IMR-90 (cell line): Measurements from ENCODE around the gene NTRK2. TPM values are rescaled to one million over a fixed set of nuclear protein-coding genes. Genes with fewer than 3 reads are reported as not detected.

Experiments used
- ATAC-seq: fragments of 200-7000 bp; cut with Tn5 transposase; 2 replicates; pipeline ENCODE4 v1.9.1; 2020; ENCODE audit warnings: low read depth, mild to moderate bottlenecking, moderate library complexity
- BruUV-seq: library from RNA; stranded (reverse); fragments of 400-500 nt; replicated peaks from 2 replicates; lab custom pipeline; 2021; lab: Mats Ljungman, UMichigan
- CTCF ChIA-PET: fragments of 300-600 bp; formaldehyde crosslinking; extraction: SDS; loops from one replicate; lab custom pipeline; 2021; ENCODE audit warnings: antibody characterized with exemption; lab: Yijun Ruan, JAX
- POLR2A ChIA-PET: fragments of 300-600 bp; sonication (Branson Sonifier 250); formaldehyde crosslinking; loops from one replicate; lab custom pipeline; 2022; ENCODE audit warnings: antibody characterized with exemption; ENCODE audit not compliant: unreplicated experiment; lab: Charles Lee
- DNase-seq: peaks from one replicate; pipeline ENCODE4 v3.0.0; 2013
- H2AFZ ChIP-seq: replicated peaks from 2 replicates; pipeline ENCODE3; 2013; ENCODE audit warnings: low read length, mild to moderate bottlenecking; ENCODE audit not compliant: poor library complexity
- H2AK5ac ChIP-seq: 2 replicates; pipeline ENCODE4 v1.6.1; 2013; ENCODE audit warnings: low read depth, low read length, inconsistent platforms
- H2AK9ac ChIP-seq: replicated peaks from 2 replicates; pipeline ENCODE3; 2013; ENCODE audit warnings: mild to moderate bottlenecking, low read depth, low read length, moderate library complexity; ENCODE audit not compliant: poor library complexity
- H2BK120ac ChIP-seq: 2 replicates; pipeline ENCODE4 v1.6.1; 2013; ENCODE audit warnings: low read depth, low read length, inconsistent platforms
- H2BK15ac ChIP-seq: 3 replicates; pipeline ENCODE4 v1.6.1; 2013; ENCODE audit warnings: low read depth, low read length, inconsistent platforms
- H2BK20ac ChIP-seq: 2 replicates; pipeline ENCODE4 v1.6.1; 2013; ENCODE audit warnings: low read depth, mild to moderate bottlenecking, inconsistent platforms, low read length, moderate library complexity
- H2BK5ac ChIP-seq: 2 replicates; pipeline ENCODE4 v1.6.1; 2013; ENCODE audit warnings: mild to moderate bottlenecking, low read depth, low read length, inconsistent platforms; ENCODE audit not compliant: poor library complexity, severe bottlenecking
- H3K14ac ChIP-seq: replicated peaks from 2 replicates; pipeline ENCODE4 v1.6.1; 2013; ENCODE audit warnings: low read depth, low read length, inconsistent platforms
- H3K18ac ChIP-seq: 2 replicates; pipeline ENCODE4 v1.6.1; 2013; ENCODE audit warnings: low read depth, low read length, control low read depth
- H3K23ac ChIP-seq: 2 replicates; pipeline ENCODE4 v1.6.1; 2013; ENCODE audit warnings: low read depth, low read length, inconsistent platforms
- H3K27ac ChIP-seq: 2 replicates; pipeline ENCODE4 v1.5.1; 2013; ENCODE audit warnings: mild to moderate bottlenecking, control low read depth, low read length; ENCODE audit not compliant: insufficient read depth
- H3K27me3 ChIP-seq: 2 replicates; pipeline ENCODE4 v1.6.1; 2013; ENCODE audit warnings: low read length; ENCODE audit not compliant: control insufficient read depth, insufficient read depth
- H3K36me3 ChIP-seq: 2 replicates; pipeline ENCODE4 v1.6.1; 2013; ENCODE audit warnings: low read length, mixed read lengths; ENCODE audit not compliant: control insufficient read depth, insufficient read depth
- H3K4ac ChIP-seq: 2 replicates; pipeline ENCODE4 v1.6.1; 2013; ENCODE audit warnings: low read depth, low read length, inconsistent platforms
- H3K4me1 ChIP-seq: 2 replicates; pipeline ENCODE4 v1.6.1; 2013; ENCODE audit warnings: low read length, mixed read lengths; ENCODE audit not compliant: control insufficient read depth, insufficient read depth
- H3K4me2 ChIP-seq: 2 replicates; pipeline ENCODE4 v1.6.1; 2013; ENCODE audit warnings: low read depth, mild to moderate bottlenecking, control low read depth, low read length, moderate library complexity
- H3K4me3 ChIP-seq: 2 replicates; pipeline ENCODE4 v1.5.1; 2013; ENCODE audit warnings: low read depth, mild to moderate bottlenecking, control low read depth, low read length, moderate library complexity; ENCODE audit not compliant: insufficient read depth
- H3K56ac ChIP-seq: 2 replicates; pipeline ENCODE4 v1.6.1; 2013; ENCODE audit warnings: low read length, inconsistent platforms; ENCODE audit not compliant: insufficient read depth; ENCODE audit errors: extremely low read depth
- H3K79me1 ChIP-seq, 2 experiments: 2 replicates each; pipeline ENCODE4 v1.6.1; 2013; ENCODE audit warnings: low read length in 2 of 2, inconsistent platforms in 1 of 2, low read depth in 1 of 2
- H3K9ac ChIP-seq: 2 replicates; pipeline ENCODE4 v1.6.1; 2013; ENCODE audit warnings: low read depth, low read length, control low read depth
- H3K9me1 ChIP-seq: 2 replicates; pipeline ENCODE4 v1.6.1; 2013; ENCODE audit warnings: low read length, inconsistent platforms; ENCODE audit not compliant: insufficient read depth
- H3K9me3 ChIP-seq: 2 replicates; pipeline ENCODE4 v1.6.1; 2013; ENCODE audit warnings: low read length; ENCODE audit not compliant: control insufficient read depth, insufficient read depth
- H4K20me1 ChIP-seq: 2 replicates; pipeline ENCODE4 v1.6.1; 2013; ENCODE audit warnings: low read length, inconsistent platforms; ENCODE audit not compliant: insufficient read depth
- H4K5ac ChIP-seq: 2 replicates; pipeline ENCODE4 v1.6.1; 2013; ENCODE audit warnings: mild to moderate bottlenecking, low read depth, low read length, control low read depth
- H4K8ac ChIP-seq, 2 experiments: 2 replicates each; pipeline ENCODE4 v1.6.1; 2013; ENCODE audit warnings: low read depth in 2 of 2, low read length in 2 of 2, control low read depth in 1 of 2, inconsistent platforms in 1 of 2
- H4K91ac ChIP-seq: 2 replicates; pipeline ENCODE4 v1.6.1; 2013; ENCODE audit warnings: low read depth, low read length, inconsistent platforms; ENCODE audit not compliant: insufficient read depth
- BHLHE40 ChIP-seq: fragments of 150-350 bp; IDR thresholded peaks from 2 replicates; pipeline ENCODE4 v1.6.1; 2016; ENCODE audit warnings: mild to moderate bottlenecking, low read depth, low read length
- CEBPB ChIP-seq: IDR thresholded peaks from 2 replicates; pipeline ENCODE4 v1.6.1; 2012; ENCODE audit warnings: low read depth, low read length, improper control_type of control experiment
- CHD1 ChIP-seq: IDR thresholded peaks from 2 replicates; pipeline ENCODE4 v1.6.1; 2012; ENCODE audit warnings: low read depth, low read length, improper control_type of control experiment
- FOS ChIP-seq: fragments of 150-350 bp; IDR thresholded peaks from 2 replicates; pipeline ENCODE4 v1.6.1; 2016; ENCODE audit warnings: low read depth, low read length
- MAFK ChIP-seq: IDR thresholded peaks from 2 replicates; pipeline ENCODE4 v1.6.1; 2012; ENCODE audit warnings: low read depth, low read length, improper control_type of control experiment
- MAZ ChIP-seq: IDR thresholded peaks from 2 replicates; pipeline ENCODE4 v1.6.1; 2012; ENCODE audit warnings: low read depth, mild to moderate bottlenecking, low read length, improper control_type of control experiment, moderate library complexity, borderline replicate concordance
- MXI1 ChIP-seq: IDR thresholded peaks from 2 replicates; pipeline ENCODE4 v1.6.1; 2012; ENCODE audit warnings: low read depth, mild to moderate bottlenecking, low read length, moderate library complexity, borderline replicate concordance
- NFE2L2 ChIP-seq: fragments of 150-350 bp; IDR thresholded peaks from 2 replicates; pipeline ENCODE4 v1.6.1; 2016; ENCODE audit warnings: low read depth, mild to moderate bottlenecking, low read length
- POLR2A ChIP-seq: IDR thresholded peaks from 2 replicates; pipeline ENCODE4 v1.6.1; 2012; ENCODE audit warnings: mild to moderate bottlenecking, low read depth, low read length
- RAD21 ChIP-seq: IDR thresholded peaks from 2 replicates; pipeline ENCODE4 v1.6.1; 2012; ENCODE audit warnings: low read length, improper control_type of control experiment
- RCOR1 ChIP-seq: IDR thresholded peaks from 2 replicates; pipeline ENCODE4 v1.6.1; 2012; ENCODE audit warnings: mild to moderate bottlenecking, low read length, improper control_type of control experiment; ENCODE audit not compliant: insufficient replicate concordance
- RFX5 ChIP-seq: IDR thresholded peaks from 2 replicates; pipeline ENCODE4 v1.8.0; 2012; ENCODE audit warnings: low read depth, mild to moderate bottlenecking, low read length, moderate library complexity
- SMC3 ChIP-seq: fragments of 150-350 bp; IDR thresholded peaks from 2 replicates; pipeline ENCODE4 v1.6.1; 2016; ENCODE audit warnings: low read depth, mild to moderate bottlenecking, antibody characterized with exemption, low read length, moderate library complexity
- WGBS, 2 experiments: methylation state at CpG; one replicate each; pipeline versions ENCODE4 v1.1.5 to v1.1.7; 2013; ENCODE audit warnings: missing lambda C conversion rate in 2 of 2; ENCODE audit not compliant: insufficient read length in 1 of 2; ENCODE audit errors: extremely low coverage in 2 of 2; 5-methylcytosine and 5-hydroxymethylcytosine counted together
- dilution Hi-C: fragments of 300-500 bp; cut with HindIII; formaldehyde crosslinking; loops from one replicate; pipeline ENCODE4 v1.14.3; 2018; ENCODE audit warnings: low sequenced_read_pairs; ENCODE audit not compliant: unreplicated experiment
- in situ Hi-C: fragments of 300-500 bp; cut with MboI; formaldehyde crosslinking; loops from 3 replicates; pipeline ENCODE4 v1.14.3; 2019; ENCODE audit warnings: low sequenced_read_pairs, inconsistent platforms, mixed read lengths
- intact Hi-C: fragments of 100-400 bp; cut with micrococcal nuclease; formaldehyde crosslinking; loops from 2 replicates; pipeline ENCODE4 v1.10.0; 2022
- polyA plus RNA-seq, 3 experiments: library from polyadenylated mRNA; depleted of rRNA; stranded (reverse); fragments of >200 nt; gene quantifications; 2 replicates each; pipeline ENCODE4 v1.2.3, GENCODE V29; 2012; ENCODE audit warnings: low replicate concordance in 1 of 3
- total RNA-seq: library from RNA; depleted of rRNA; stranded (reverse); fragments of >200 nt; gene quantifications from 2 replicates; pipeline ENCODE4 v1.2.3, GENCODE V29; 2012
- TF ChIP-seq, protein P1 (sequence below): fragments of 150-350 bp; IDR thresholded peaks from 2 replicates; pipeline ENCODE4 v1.6.1; 2016; ENCODE audit warnings: low read depth, mild to moderate bottlenecking, low read length, moderate library complexity, borderline replicate concordance
- TF ChIP-seq, protein P2 (sequence below): fragments of 150-350 bp; IDR thresholded peaks from 2 replicates; pipeline ENCODE4 v1.6.1; 2017; ENCODE audit warnings: mild to moderate bottlenecking, antibody characterized with exemption, low read length, low read depth
- TF ChIP-seq, protein P3 (sequence below): conservative IDR thresholded peaks from 2 replicates; pipeline ENCODE4 v1.5.1; 2012; ENCODE audit warnings: mild to moderate bottlenecking, low read depth, low read length, improper control_type of control experiment

The NTRK2 gene
- total and polyA plus RNA-seq, 2 of the 4 experiments (the other 2 are of a cell fraction), result under 0.01 to 0.02 TPM

DNA sequence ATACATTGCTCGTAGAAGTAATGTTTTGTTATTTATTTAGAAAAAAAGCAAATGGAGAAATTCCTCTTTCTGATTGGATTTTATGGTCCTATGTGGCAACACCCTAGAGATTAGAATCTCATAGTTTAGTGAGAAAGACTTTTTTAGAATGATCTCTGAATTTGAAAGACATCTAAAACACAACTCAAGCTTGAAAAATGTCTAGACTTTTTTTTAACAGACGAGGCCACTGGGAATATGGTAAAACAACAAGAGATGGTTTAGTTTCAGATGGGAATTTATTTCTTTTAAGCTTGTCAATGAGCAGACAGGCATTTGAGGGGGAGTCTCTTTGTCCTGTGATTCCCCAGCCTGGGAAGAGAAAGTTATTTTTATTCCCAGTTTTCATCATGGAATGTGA lies 122.1 kb downstream of the NTRK2 start:
- no peaks in the 10 kb centered on the region for H4K20me1 ChIP-seq
- no peak overlapping the region for H3K9ac ChIP-seq
- peaks cover 8% of the 10 kb centered on the region for H3K9me3 ChIP-seq
- no peak overlapping the region for H2BK5ac ChIP-seq
- no peak overlapping the region for H3K27ac ChIP-seq
- ATAC-seq, result no peak
- no peaks in the 10 kb centered on the region for H3K4me1 ChIP-seq
- H2BK120ac ChIP-seq, result no peak overlapping the region
- H2AK5ac ChIP-seq, result no peak overlapping the region
- no peaks in the 10 kb centered on the region for H3K79me1 ChIP-seq
- H2BK20ac ChIP-seq, result no peak overlapping the region
- no peak overlapping the region for H3K4me2 ChIP-seq
- no peak overlapping the region for H4K8ac ChIP-seq
- H2BK15ac ChIP-seq, result no peak overlapping the region
- H3K9me1 ChIP-seq, result no peaks in the 10 kb centered on the region
- no peak overlapping the region for H2AFZ ChIP-seq
- H3K23ac ChIP-seq, result no peak overlapping the region
- H3K18ac ChIP-seq, result no peak overlapping the region
- no peak overlapping the region for H2AK9ac ChIP-seq
- H3K56ac ChIP-seq, result no peak overlapping the region
- no peaks in the 10 kb centered on the region for H3K36me3 ChIP-seq
- intact Hi-C loops (no loop called here), dilution Hi-C loops (no loop called here), in situ Hi-C loops (no loop called here)
- no peak overlapping the region for H4K91ac ChIP-seq
- H3K27me3 ChIP-seq, result no peaks in the 10 kb centered on the region
- no peak overlapping the region for H3K4ac ChIP-seq
- WGBS, 2 experiments, result no CpG with 5 or more reads among the region's 2 CpGs
- H4K5ac ChIP-seq, result no peak overlapping the region
- H3K14ac ChIP-seq, result no peak overlapping the region
- TF ChIP-seq RFX5, result no peak
- TF ChIP-seq CHD1, result no peak
- TF ChIP-seq POLR2A, result no peak
- no peak for TF ChIP-seq RCOR1
- TF ChIP-seq, protein P1, sequence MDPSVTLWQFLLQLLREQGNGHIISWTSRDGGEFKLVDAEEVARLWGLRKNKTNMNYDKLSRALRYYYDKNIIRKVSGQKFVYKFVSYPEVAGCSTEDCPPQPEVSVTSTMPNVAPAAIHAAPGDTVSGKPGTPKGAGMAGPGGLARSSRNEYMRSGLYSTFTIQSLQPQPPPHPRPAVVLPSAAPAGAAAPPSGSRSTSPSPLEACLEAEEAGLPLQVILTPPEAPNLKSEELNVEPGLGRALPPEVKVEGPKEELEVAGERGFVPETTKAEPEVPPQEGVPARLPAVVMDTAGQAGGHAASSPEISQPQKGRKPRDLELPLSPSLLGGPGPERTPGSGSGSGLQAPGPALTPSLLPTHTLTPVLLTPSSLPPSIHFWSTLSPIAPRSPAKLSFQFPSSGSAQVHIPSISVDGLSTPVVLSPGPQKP, result no peak
- TF ChIP-seq, protein P2, sequence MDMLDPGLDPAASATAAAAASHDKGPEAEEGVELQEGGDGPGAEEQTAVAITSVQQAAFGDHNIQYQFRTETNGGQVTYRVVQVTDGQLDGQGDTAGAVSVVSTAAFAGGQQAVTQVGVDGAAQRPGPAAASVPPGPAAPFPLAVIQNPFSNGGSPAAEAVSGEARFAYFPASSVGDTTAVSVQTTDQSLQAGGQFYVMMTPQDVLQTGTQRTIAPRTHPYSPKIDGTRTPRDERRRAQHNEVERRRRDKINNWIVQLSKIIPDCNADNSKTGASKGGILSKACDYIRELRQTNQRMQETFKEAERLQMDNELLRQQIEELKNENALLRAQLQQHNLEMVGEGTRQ, result no peak
- no peak for TF ChIP-seq FOS
- TF ChIP-seq NFE2L2, result no peak
- no peak for TF ChIP-seq MAFK
- no peak for TF ChIP-seq RAD21
- TF ChIP-seq, protein P3, sequence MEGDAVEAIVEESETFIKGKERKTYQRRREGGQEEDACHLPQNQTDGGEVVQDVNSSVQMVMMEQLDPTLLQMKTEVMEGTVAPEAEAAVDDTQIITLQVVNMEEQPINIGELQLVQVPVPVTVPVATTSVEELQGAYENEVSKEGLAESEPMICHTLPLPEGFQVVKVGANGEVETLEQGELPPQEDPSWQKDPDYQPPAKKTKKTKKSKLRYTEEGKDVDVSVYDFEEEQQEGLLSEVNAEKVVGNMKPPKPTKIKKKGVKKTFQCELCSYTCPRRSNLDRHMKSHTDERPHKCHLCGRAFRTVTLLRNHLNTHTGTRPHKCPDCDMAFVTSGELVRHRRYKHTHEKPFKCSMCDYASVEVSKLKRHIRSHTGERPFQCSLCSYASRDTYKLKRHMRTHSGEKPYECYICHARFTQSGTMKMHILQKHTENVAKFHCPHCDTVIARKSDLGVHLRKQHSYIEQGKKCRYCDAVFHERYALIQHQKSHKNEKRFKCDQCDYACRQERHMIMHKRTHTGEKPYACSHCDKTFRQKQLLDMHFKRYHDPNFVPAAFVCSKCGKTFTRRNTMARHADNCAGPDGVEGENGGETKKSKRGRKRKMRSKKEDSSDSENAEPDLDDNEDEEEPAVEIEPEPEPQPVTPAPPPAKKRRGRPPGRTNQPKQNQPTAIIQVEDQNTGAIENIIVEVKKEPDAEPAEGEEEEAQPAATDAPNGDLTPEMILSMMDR, result no peak
- TF ChIP-seq BHLHE40, result no peak
- TF ChIP-seq MXI1, result no peak
- TF ChIP-seq SMC3, result no peak
- TF ChIP-seq CEBPB, result no peak
- TF ChIP-seq MAZ, result no peak
- DNase-seq, result no peak
- H3K4me3 ChIP-seq, result no peak overlapping the region
- BruUV-seq, result no TSS peak
- ChIA-PET POLR2A (no interaction called here), CTCF (interaction anchor here (0.8 to 1.5 kb wide), 2 partner anchors 10 to 12 kb away, joined by 3 to 4 read pairs; no protein-coding TSS in a partner anchor)
